ENCODE data around the gene GET3.

GET3 gene

DNA sequence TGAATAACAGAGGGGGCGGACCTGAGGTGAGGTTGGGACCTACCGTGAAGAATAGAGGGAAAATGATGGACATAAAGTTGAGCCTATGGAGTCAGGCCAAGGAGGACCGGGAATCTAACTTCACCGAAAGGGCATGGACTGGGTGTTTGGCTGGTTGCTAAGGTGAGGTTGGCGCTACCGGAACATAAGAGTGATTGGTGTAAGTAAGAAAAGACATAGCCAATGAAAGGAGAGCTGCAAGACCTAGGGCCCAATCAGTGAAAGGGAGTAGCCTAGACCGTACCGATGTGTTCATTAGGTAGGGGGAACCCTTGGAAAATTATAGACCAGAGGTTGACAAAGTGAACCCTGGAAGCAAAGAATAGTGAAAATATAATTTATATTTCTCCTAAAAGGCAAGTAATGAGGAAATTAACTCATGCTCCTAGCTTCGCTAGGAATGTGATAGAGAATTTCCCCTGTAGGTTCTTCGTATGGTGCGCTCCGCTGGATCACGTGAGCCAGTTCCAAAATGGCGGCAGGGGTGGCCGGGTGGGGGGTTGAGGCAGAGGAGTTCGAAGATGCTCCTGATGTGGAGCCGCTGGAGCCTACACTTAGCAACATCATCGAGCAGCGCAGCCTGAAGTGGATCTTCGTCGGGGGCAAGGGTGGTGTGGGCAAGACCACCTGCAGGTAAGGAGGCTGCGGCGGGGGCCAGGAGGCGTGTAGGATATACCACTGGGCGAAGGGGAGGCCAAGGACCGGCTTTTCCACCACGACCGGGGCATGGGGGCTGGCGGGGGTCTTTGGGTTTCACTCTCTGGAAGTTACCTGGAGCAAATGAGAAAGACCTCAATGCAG is at the start of gene GET3:
TSS of gene GET3 (plus strand) at position 503 of the 840 bp plus-strand sequence. CDS start at position 512, 9 bp downstream.
- peaks cover 46% of the 10 kb centered on the region for H3K79me2 ChIP-seq (ENCODE audit: insufficient read depth, low read length)
- peak within 1 kb of the TSS; percentile 96 for H2AFZ ChIP-seq (ENCODE audit: low read length)
- H3K27me3 ChIP-seq (ENCODE audit: insufficient read depth, low read length, poor library complexity, severe bottlenecking), result peaks cover 6% of the 10 kb centered on the region
- H3K9ac ChIP-seq (ENCODE audit: low read depth, low read length, poor library complexity, severe bottlenecking), result peak within 1 kb of the TSS; percentile 84
- H3K9me3 ChIP-seq (ENCODE audit: insufficient read depth, low read depth, low read length), result no peaks in the 10 kb centered on the region
- H3K4me1 ChIP-seq (ENCODE audit: insufficient read depth, low read length, poor library complexity, severe bottlenecking), result peaks cover 26% of the 10 kb centered on the region
- H4K20me1 ChIP-seq (ENCODE audit: insufficient read depth, low read length, poor library complexity, severe bottlenecking), result peaks cover 21% of the 10 kb centered on the region
- H3K4me3 ChIP-seq (ENCODE audit: low read length, poor library complexity, severe bottlenecking), result peak within 1 kb of the TSS; percentile 89
- peak within 1 kb of the TSS; percentile 100 for H3K4me2 ChIP-seq (ENCODE audit: low read depth, low read length, poor library complexity, severe bottlenecking)
- H3K36me3 ChIP-seq (ENCODE audit: insufficient read depth, low read length), result no peaks in the 10 kb centered on the region
- no peaks in the 10 kb centered on the region for H3K9me2 ChIP-seq (replicated peaks; ENCODE audit: low read depth, low read length)
- H3F3A ChIP-seq (ENCODE audit: low read depth), result no peaks in the 10 kb centered on the region
- TF ChIP-seq, protein P1, sequence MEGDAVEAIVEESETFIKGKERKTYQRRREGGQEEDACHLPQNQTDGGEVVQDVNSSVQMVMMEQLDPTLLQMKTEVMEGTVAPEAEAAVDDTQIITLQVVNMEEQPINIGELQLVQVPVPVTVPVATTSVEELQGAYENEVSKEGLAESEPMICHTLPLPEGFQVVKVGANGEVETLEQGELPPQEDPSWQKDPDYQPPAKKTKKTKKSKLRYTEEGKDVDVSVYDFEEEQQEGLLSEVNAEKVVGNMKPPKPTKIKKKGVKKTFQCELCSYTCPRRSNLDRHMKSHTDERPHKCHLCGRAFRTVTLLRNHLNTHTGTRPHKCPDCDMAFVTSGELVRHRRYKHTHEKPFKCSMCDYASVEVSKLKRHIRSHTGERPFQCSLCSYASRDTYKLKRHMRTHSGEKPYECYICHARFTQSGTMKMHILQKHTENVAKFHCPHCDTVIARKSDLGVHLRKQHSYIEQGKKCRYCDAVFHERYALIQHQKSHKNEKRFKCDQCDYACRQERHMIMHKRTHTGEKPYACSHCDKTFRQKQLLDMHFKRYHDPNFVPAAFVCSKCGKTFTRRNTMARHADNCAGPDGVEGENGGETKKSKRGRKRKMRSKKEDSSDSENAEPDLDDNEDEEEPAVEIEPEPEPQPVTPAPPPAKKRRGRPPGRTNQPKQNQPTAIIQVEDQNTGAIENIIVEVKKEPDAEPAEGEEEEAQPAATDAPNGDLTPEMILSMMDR (conservative IDR thresholded peaks at IDR 0.05; ENCODE audit: low read length), result no peak
- TF ChIP-seq EZH2phosphoT487 (IDR thresholded peaks at IDR 0.05; ENCODE audit: borderline replicate concordance), result no peak

DNA sequence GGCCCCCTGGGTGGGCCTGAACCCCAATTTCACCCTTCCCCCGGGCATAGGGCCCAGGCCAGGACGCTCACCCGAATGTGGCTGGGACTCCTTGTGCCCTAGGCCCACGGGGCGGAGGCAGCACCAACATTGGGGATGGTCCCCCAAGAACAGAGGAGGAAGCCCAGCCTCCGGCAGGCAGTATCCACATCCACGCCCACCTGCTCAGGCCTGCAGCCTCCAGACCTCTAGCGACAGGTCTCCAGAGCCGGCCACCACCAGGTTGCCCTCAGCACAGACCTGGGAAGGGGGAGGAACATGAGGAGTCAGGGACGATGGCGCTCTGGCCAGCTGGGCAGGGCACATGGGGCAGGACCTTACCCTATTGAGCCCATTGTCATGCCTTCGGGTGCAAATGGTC is 48.3 kb upstream of the GET3 start:
- H3K4me1 ChIP-seq (ENCODE audit: insufficient read depth, low read length, poor library complexity, severe bottlenecking), result peaks cover 12% of the 10 kb centered on the region
- peaks cover 36% of the 10 kb centered on the region; the same call in 1 of the 2 replicates for H3K79me2 ChIP-seq (ENCODE audit: insufficient read depth, low read length)
- H3K9ac ChIP-seq (ENCODE audit: low read depth, low read length, poor library complexity, severe bottlenecking), result peak overlapping the region; percentile 87
- no peaks in the 10 kb centered on the region for H3K9me2 ChIP-seq (replicated peaks; ENCODE audit: low read depth, low read length)
- TF ChIP-seq EZH2phosphoT487 (IDR thresholded peaks at IDR 0.05; ENCODE audit: borderline replicate concordance), result no peak
- TF ChIP-seq, protein P1 (conservative IDR thresholded peaks at IDR 0.05; ENCODE audit: low read length), result no peak
- no peaks in the 10 kb centered on the region for H3F3A ChIP-seq (ENCODE audit: low read depth)
- peak overlapping the region; percentile 76 for H3K4me3 ChIP-seq (ENCODE audit: low read length, poor library complexity, severe bottlenecking)
- H4K20me1 ChIP-seq (ENCODE audit: insufficient read depth, low read length, poor library complexity, severe bottlenecking), result no peaks in the 10 kb centered on the region
- no peak overlapping the region for H2AFZ ChIP-seq (ENCODE audit: low read length)
- H3K4me2 ChIP-seq (ENCODE audit: low read depth, low read length, poor library complexity, severe bottlenecking), result peak overlapping the region; percentile 73
- H3K9me3 ChIP-seq (ENCODE audit: insufficient read depth, low read depth, low read length), result no peaks in the 10 kb centered on the region
- H3K36me3 ChIP-seq (ENCODE audit: insufficient read depth, low read length), result no peaks in the 10 kb centered on the region
- no peaks in the 10 kb centered on the region for H3K27me3 ChIP-seq (ENCODE audit: insufficient read depth, low read length, poor library complexity, severe bottlenecking)

GRCh38 chr19:12689581-12690216 is 47.6 kb upstream of the GET3 start:
- H3K4me3 ChIP-seq (ENCODE audit: low read length, poor library complexity, severe bottlenecking), result peak overlapping the region; percentile 76
- peak overlapping the region; percentile 87 for H3K9ac ChIP-seq (ENCODE audit: low read depth, low read length, poor library complexity, severe bottlenecking)
- no peak for TF ChIP-seq EZH2phosphoT487 (IDR thresholded peaks at IDR 0.05; ENCODE audit: borderline replicate concordance)
- TF ChIP-seq, protein P1 (conservative IDR thresholded peaks at IDR 0.05; ENCODE audit: low read length), result no peak
- no peaks in the 10 kb centered on the region for H3K36me3 ChIP-seq (ENCODE audit: insufficient read depth, low read length)
- no peaks in the 10 kb centered on the region for H3F3A ChIP-seq (ENCODE audit: low read depth)
- peaks cover 36% of the 10 kb centered on the region; the same call in 1 of the 2 replicates for H3K79me2 ChIP-seq (ENCODE audit: insufficient read depth, low read length)
- peaks cover 12% of the 10 kb centered on the region for H3K4me1 ChIP-seq (ENCODE audit: insufficient read depth, low read length, poor library complexity, severe bottlenecking)
- H3K27me3 ChIP-seq (ENCODE audit: insufficient read depth, low read length, poor library complexity, severe bottlenecking), result no peaks in the 10 kb centered on the region
- no peaks in the 10 kb centered on the region for H3K9me2 ChIP-seq (replicated peaks; ENCODE audit: low read depth, low read length)
- H4K20me1 ChIP-seq (ENCODE audit: insufficient read depth, low read length, poor library complexity, severe bottlenecking), result no peaks in the 10 kb centered on the region
- H3K4me2 ChIP-seq (ENCODE audit: low read depth, low read length, poor library complexity, severe bottlenecking), result peak overlapping the region; percentile 73
- peak overlapping the region; percentile 31; the same call in 1 of the 2 replicates for H2AFZ ChIP-seq (ENCODE audit: low read length)
- no peaks in the 10 kb centered on the region for H3K9me3 ChIP-seq (ENCODE audit: insufficient read depth, low read depth, low read length)

All from Loucy (cell line).